GM12878 (cell line): ENCODE measurements around the gene PGLYRP3. TPM values are rescaled to one million over a fixed set of nuclear protein-coding genes. Genes with fewer than 3 reads are reported as not detected.

Source experiments
- FOXM1 ChIP-seq: IDR thresholded peaks from 2 replicates; pipeline ENCODE4 v1.6.1; 2012; ENCODE audit warnings: low read depth, mild to moderate bottlenecking, inconsistent platforms, low read length, moderate library complexity
- HDGF ChIP-seq: fragments of 450-650 bp; IDR thresholded peaks from 2 replicates; pipeline ENCODE4 v1.6.1; 2016; ENCODE audit warnings: antibody characterized with exemption
- IRF4 ChIP-seq: IDR thresholded peaks from 2 replicates; pipeline ENCODE4 v1.6.1; 2011; ENCODE audit warnings: low read depth, low read length
- MLLT1 ChIP-seq: fragments of 450-650 bp; IDR thresholded peaks from 2 replicates; pipeline ENCODE4 v1.6.1; 2016; ENCODE audit warnings: mild to moderate bottlenecking
- NFIC ChIP-seq: IDR thresholded peaks from 2 replicates; pipeline ENCODE4 v1.6.1; 2012; ENCODE audit warnings: low read depth, mild to moderate bottlenecking, inconsistent platforms, low read length, moderate library complexity
- PML ChIP-seq: IDR thresholded peaks from 2 replicates; pipeline ENCODE4 v1.6.1; 2012; ENCODE audit warnings: low read length, inconsistent platforms
- POLR2AphosphoS5 ChIP-seq: IDR thresholded peaks from 2 replicates; pipeline ENCODE4 v1.6.1; 2011; ENCODE audit warnings: mild to moderate bottlenecking, low read length, inconsistent platforms
- RELA ChIP-seq: fragments of 450-650 bp; IDR thresholded peaks from 2 replicates; pipeline ENCODE4 v1.8.0; 2014; ENCODE audit warnings: borderline replicate concordance; ENCODE audit not compliant: partially characterized antibody
- RELB ChIP-seq: fragments of 450-650 bp; IDR thresholded peaks from 2 replicates; pipeline ENCODE4 v1.6.1; 2017; ENCODE audit warnings: low read depth, mild to moderate bottlenecking, moderate library complexity
- RFX5 ChIP-seq: IDR thresholded peaks from 2 replicates; pipeline ENCODE4 v1.6.1; 2011; ENCODE audit warnings: low read depth, low read length, improper control_type of control experiment
- ZBED1 ChIP-seq: IDR thresholded peaks from 2 replicates; pipeline ENCODE4 v1.6.1; 2016; ENCODE audit warnings: borderline replicate concordance
- ZNF207 ChIP-seq: fragments of 450-650 bp; IDR thresholded peaks from 2 replicates; pipeline ENCODE4 v1.6.1; 2014; ENCODE audit warnings: antibody characterized with exemption, mild to moderate bottlenecking, borderline replicate concordance
- ZNF592 ChIP-seq: fragments of 450-650 bp; IDR thresholded peaks from 2 replicates; pipeline ENCODE4 v1.6.1; 2017; ENCODE audit warnings: mild to moderate bottlenecking, moderate library complexity
- polyA plus RNA-seq, 11 experiments: library from polyadenylated mRNA; depleted of rRNA in 4 of 11; unstranded in 6 of 11; stranded (reverse) in 5 of 11; fragments of >200 nt; fragmentation: Nextera tagmentation in 4 of 11; fragmentation: Illumina TruSeq in 1 of 11; extraction: Ambion mirVana in 4 of 11; extraction: Trizol in 1 of 11; gene quantifications; 1 replicate in 1 of 11; 2 replicates in 10 of 11; pipeline versions ENCODE4 v1.2.1 to v1.2.3, GENCODE V29; 2011 to 2016; ENCODE audit warnings: inconsistent platforms in 2 of 11, missing spikeins in 2 of 11, low read depth in 1 of 11
- total RNA-seq, 4 experiments: library from RNA; depleted of rRNA in 3 of 4; stranded (reverse); fragments of >200 nt in 3 of 4; fragmentation: Illumina TruSeq in 1 of 4; extraction: Trizol in 1 of 4; gene quantifications; 2 replicates each; pipeline versions ENCODE4 v1.2.1 to v1.2.3, GENCODE V29; 2013 to 2021
- TF ChIP-seq, protein P1 (sequence below): IDR thresholded peaks from 2 replicates; pipeline ENCODE4 v1.6.1; 2011; ENCODE audit warnings: borderline replicate concordance, low read depth, mild to moderate bottlenecking, moderate library complexity, low read length; ENCODE audit not compliant: insufficient read depth, poor library complexity, severe bottlenecking
- TF ChIP-seq, protein P2 (sequence below): fragments of 450-650 bp; IDR thresholded peaks from 2 replicates; pipeline ENCODE4 v1.6.1; 2017; ENCODE audit warnings: mild to moderate bottlenecking, moderate library complexity

The PGLYRP3 gene
- total and polyA plus RNA-seq, 10 of the 15 experiments (the other 5 are each of a cell fraction or from before 2014, with no cell fraction given): 0.10 to 0.49 (median 0.18) TPM; not detected in 7

- 0 out of 2 replicates have a peak, but pooled peaks have one; percentile 30 for TF ChIP-seq FOXM1
- peak; percentile 82 for TF ChIP-seq RELB
- TF ChIP-seq RELA: peak; percentile 38
- TF ChIP-seq, protein P1, sequence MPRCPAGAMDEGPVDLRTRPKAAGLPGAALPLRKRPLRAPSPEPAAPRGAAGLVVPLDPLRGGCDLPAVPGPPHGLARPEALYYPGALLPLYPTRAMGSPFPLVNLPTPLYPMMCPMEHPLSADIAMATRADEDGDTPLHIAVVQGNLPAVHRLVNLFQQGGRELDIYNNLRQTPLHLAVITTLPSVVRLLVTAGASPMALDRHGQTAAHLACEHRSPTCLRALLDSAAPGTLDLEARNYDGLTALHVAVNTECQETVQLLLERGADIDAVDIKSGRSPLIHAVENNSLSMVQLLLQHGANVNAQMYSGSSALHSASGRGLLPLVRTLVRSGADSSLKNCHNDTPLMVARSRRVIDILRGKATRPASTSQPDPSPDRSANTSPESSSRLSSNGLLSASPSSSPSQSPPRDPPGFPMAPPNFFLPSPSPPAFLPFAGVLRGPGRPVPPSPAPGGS: no peak
- TF ChIP-seq PML: no peak
- TF ChIP-seq POLR2AphosphoS5: peak; percentile 45; the same call in 1 of the 2 replicates
- peak; percentile 32; the same call in 1 of the 2 replicates for TF ChIP-seq ZNF592
- peak; percentile 48; the same call in 1 of the 2 replicates for TF ChIP-seq HDGF
- no peak for TF ChIP-seq ZBED1
- TF ChIP-seq, protein P2, sequence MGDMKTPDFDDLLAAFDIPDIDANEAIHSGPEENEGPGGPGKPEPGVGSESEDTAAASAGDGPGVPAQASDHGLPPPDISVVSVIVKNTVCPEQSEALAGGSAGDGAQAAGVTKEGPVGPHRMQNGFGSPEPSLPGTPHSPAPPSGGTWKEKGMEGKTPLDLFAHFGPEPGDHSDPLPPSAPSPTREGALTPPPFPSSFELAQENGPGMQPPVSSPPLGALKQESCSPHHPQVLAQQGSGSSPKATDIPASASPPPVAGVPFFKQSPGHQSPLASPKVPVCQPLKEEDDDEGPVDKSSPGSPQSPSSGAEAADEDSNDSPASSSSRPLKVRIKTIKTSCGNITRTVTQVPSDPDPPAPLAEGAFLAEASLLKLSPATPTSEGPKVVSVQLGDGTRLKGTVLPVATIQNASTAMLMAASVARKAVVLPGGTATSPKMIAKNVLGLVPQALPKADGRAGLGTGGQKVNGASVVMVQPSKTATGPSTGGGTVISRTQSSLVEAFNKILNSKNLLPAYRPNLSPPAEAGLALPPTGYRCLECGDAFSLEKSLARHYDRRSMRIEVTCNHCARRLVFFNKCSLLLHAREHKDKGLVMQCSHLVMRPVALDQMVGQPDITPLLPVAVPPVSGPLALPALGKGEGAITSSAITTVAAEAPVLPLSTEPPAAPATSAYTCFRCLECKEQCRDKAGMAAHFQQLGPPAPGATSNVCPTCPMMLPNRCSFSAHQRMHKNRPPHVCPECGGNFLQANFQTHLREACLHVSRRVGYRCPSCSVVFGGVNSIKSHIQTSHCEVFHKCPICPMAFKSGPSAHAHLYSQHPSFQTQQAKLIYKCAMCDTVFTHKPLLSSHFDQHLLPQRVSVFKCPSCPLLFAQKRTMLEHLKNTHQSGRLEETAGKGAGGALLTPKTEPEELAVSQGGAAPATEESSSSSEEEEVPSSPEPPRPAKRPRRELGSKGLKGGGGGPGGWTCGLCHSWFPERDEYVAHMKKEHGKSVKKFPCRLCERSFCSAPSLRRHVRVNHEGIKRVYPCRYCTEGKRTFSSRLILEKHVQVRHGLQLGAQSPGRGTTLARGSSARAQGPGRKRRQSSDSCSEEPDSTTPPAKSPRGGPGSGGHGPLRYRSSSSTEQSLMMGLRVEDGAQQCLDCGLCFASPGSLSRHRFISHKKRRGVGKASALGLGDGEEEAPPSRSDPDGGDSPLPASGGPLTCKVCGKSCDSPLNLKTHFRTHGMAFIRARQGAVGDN: peak; percentile 62; the same call in 1 of the 2 replicates
- TF ChIP-seq RFX5: no peak
- no peak for TF ChIP-seq IRF4
- no peak for TF ChIP-seq ZNF207
- TF ChIP-seq MLLT1: peak; percentile 6; the same call in 1 of the 2 replicates
- TF ChIP-seq NFIC: peak; percentile 31; the same call in 1 of the 2 replicates
These were observed 31.3 kb upstream of the PGLYRP3 start (continued) for GRCh38 chr1:153343811-153344717.
